ENCODE results near the gene ATP11A. TPM values are rescaled to one million over a fixed set of nuclear protein-coding genes. Genes with fewer than 3 reads are reported as not detected.

The ATP11A gene
- total and polyA plus RNA-seq, 10 of the 15 experiments (the other 5 are each of a cell fraction or from before 2014, with no cell fraction given) = 1.4 to 69.6 (median 14.4) TPM

DNA sequence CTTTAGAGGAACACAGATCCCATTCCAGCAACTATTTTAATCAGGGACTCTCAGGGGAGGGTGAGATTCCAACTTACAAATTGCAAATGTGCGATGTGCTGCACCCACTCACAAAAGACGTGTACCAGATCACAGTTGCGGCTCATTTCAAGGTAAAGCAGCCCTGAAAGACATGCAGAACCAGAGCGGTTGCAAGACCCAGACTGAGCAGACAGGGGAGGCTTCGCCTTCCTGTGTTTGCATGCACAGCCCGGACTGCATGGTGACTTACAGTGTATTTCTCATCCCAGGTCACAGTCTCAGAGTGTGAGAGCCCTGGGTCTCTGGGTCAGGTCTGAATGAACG is 84.6 kb downstream of the ATP11A start:
- ATAC-seq = no peak
- Histone ChIP-seq H3K9me3 (replicated peaks; ENCODE audit: control insufficient read depth, insufficient read depth, low read length) (no peaks in the 10 kb centered on the region), H4K20me1 (ENCODE audit: control insufficient read depth, insufficient read depth) (no peaks in the 10 kb centered on the region), H3K4me1 (ENCODE audit: control insufficient read depth, insufficient read depth, low read length) (no peaks in the 10 kb centered on the region), H3K4me3 (no peak overlapping the region), H3K36me3 (ENCODE audit: control insufficient read depth in 2 of 2, insufficient read depth in 2 of 2, low read length in 1 of 2) (peaks cover 0 to 9% of the 10 kb centered on the region in 2 experiments; a peak in 2 of 4 replicates), H3K79me2 (ENCODE audit: control insufficient read depth, insufficient read depth, low read length) (peaks cover 6% of the 10 kb centered on the region), H2AFZ (ENCODE audit: control insufficient read depth, low read depth, low read length) (no peak overlapping the region), H3K27me3 (replicated peaks in 1 of 2; ENCODE audit: control insufficient read depth in 2 of 2, insufficient read depth in 2 of 2, low read length in 1 of 2) (no peaks in the 10 kb centered on the region), H3K4me2 (ENCODE audit: control insufficient read depth, insufficient read depth) (no peak overlapping the region), H3K27ac (ENCODE audit: control insufficient read depth, insufficient read depth) (no peak overlapping the region), H3K9ac (ENCODE audit: control insufficient read depth, insufficient read depth, low read length) (no peak overlapping the region)
- intact Hi-C loops (cut with micrococcal nuclease; ENCODE audit: unreplicated experiment) = no loop called here
- DNase-seq (ENCODE audit: low read depth, low spot score) = no peak
- TF ChIP-seq, protein P1, sequence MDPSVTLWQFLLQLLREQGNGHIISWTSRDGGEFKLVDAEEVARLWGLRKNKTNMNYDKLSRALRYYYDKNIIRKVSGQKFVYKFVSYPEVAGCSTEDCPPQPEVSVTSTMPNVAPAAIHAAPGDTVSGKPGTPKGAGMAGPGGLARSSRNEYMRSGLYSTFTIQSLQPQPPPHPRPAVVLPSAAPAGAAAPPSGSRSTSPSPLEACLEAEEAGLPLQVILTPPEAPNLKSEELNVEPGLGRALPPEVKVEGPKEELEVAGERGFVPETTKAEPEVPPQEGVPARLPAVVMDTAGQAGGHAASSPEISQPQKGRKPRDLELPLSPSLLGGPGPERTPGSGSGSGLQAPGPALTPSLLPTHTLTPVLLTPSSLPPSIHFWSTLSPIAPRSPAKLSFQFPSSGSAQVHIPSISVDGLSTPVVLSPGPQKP (IDR thresholded peaks at IDR 0.05; ENCODE audit: low read depth, low read length) = no peak
- TF ChIP-seq MTA3 (IDR thresholded peaks at IDR 0.05; ENCODE audit: borderline replicate concordance, low read length) (no peak), SMAD5 (IDR thresholded peaks at IDR 0.05; ENCODE audit: low read depth) (no peak)
- ChIA-PET CTCF (no interaction called here), SMC1A (ENCODE audit: uncharacterized antibody, unreplicated experiment) (no interaction called here), POLR2A (no interaction called here), RAD21 (ENCODE audit: unreplicated experiment) (no interaction called here)
- in situ Hi-C loops (cut with MboI) = no loop called here
- no peak for FAIRE-seq
- 98% methylated on average over 7 of the region's 7 CpGs for WGBS (ENCODE audit: insufficient coverage, insufficient replicate concordance, low lambda C conversion rate, missing lambda C conversion rate)
- no TSS peak for BruUV-seq (replicated peaks)

DNA sequence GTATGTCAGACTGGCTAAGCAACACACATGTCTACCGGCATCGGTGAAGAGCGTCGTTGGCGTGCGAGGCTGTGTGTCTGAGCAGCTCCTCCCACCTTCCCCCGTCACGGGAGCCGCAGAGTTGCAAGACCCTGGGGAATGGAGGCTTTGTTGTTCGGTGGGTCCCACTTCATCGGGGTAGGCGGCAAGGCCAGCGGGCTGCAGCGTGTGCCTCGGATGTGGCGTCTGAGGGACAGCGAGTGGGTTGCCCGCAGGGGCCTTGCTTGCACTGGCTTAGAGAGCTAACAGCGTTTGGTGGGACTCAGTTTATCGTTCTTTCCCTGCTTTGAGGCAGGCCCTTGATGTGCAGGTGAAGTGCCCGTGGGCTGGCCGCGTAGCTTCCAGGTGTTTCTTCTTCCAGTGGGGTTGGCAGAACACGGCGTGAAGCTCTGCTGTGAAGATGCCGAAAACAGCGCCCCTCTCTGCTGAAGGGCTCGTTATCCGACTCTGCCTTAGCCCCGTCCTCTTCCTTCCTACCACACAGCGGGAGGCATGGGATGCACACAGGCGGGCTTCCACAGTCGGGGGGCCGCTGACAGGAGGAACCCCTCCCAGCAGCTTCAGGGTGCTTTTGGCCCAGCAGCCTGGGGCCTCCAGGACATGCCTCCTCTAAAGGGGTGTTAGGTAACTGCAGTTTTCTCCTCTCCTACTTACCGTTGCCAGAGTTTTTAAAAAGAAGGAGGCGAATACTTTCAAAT is 85.2 kb downstream of the ATP11A start:
- Histone ChIP-seq H3K9me3 (replicated peaks; ENCODE audit: control insufficient read depth, insufficient read depth, low read length) (no peaks in the 10 kb centered on the region), H3K4me2 (ENCODE audit: control insufficient read depth, insufficient read depth) (no peak overlapping the region), H3K9ac (ENCODE audit: control insufficient read depth, insufficient read depth, low read length) (no peak overlapping the region), H3K27ac (ENCODE audit: control insufficient read depth, insufficient read depth) (no peak overlapping the region), H4K20me1 (ENCODE audit: control insufficient read depth, insufficient read depth) (no peaks in the 10 kb centered on the region), H3K27me3 (replicated peaks in 1 of 2; ENCODE audit: control insufficient read depth in 2 of 2, insufficient read depth in 2 of 2, low read length in 1 of 2) (no peaks in the 10 kb centered on the region), H3K79me2 (ENCODE audit: control insufficient read depth, insufficient read depth, low read length) (peaks cover under 1% of the 10 kb centered on the region), H2AFZ (ENCODE audit: control insufficient read depth, low read depth, low read length) (no peak overlapping the region), H3K4me3 (no peak overlapping the region), H3K36me3 (ENCODE audit: control insufficient read depth in 2 of 2, insufficient read depth in 2 of 2, low read length in 1 of 2) (peaks cover 0 to 7% of the 10 kb centered on the region in 2 experiments; a peak in 2 of 4 replicates), H3K4me1 (ENCODE audit: control insufficient read depth, insufficient read depth, low read length) (no peaks in the 10 kb centered on the region; the same call in 1 of the 2 replicates)
- ChIA-PET SMC1A (ENCODE audit: uncharacterized antibody, unreplicated experiment) (no interaction called here), RAD21 (ENCODE audit: unreplicated experiment) (no interaction called here), CTCF (no interaction called here), POLR2A (no interaction called here)
- DNase-seq (ENCODE audit: low read depth, low spot score) (no peak), ATAC-seq (no peak), FAIRE-seq (no peak)
- 93% methylated on average over 36 of the region's 36 CpGs for WGBS (ENCODE audit: insufficient coverage, insufficient replicate concordance, low lambda C conversion rate, missing lambda C conversion rate)
- no TSS peak for BruUV-seq (replicated peaks)
- in situ Hi-C loops (cut with MboI) = no loop called here
- intact Hi-C loops (cut with micrococcal nuclease; ENCODE audit: unreplicated experiment) = no loop called here
- TF ChIP-seq, protein P2, sequence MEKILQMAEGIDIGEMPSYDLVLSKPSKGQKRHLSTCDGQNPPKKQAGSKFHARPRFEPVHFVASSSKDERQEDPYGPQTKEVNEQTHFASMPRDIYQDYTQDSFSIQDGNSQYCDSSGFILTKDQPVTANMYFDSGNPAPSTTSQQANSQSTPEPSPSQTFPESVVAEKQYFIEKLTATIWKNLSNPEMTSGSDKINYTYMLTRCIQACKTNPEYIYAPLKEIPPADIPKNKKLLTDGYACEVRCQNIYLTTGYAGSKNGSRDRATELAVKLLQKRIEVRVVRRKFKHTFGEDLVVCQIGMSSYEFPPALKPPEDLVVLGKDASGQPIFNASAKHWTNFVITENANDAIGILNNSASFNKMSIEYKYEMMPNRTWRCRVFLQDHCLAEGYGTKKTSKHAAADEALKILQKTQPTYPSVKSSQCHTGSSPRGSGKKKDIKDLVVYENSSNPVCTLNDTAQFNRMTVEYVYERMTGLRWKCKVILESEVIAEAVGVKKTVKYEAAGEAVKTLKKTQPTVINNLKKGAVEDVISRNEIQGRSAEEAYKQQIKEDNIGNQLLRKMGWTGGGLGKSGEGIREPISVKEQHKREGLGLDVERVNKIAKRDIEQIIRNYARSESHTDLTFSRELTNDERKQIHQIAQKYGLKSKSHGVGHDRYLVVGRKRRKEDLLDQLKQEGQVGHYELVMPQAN (conservative IDR thresholded peaks at IDR 0.05) = no peak
- TF ChIP-seq FOS (IDR thresholded peaks at IDR 0.05; ENCODE audit: borderline replicate concordance, extremely low read depth, insufficient read length) = no peak
- TF ChIP-seq, protein P3, sequence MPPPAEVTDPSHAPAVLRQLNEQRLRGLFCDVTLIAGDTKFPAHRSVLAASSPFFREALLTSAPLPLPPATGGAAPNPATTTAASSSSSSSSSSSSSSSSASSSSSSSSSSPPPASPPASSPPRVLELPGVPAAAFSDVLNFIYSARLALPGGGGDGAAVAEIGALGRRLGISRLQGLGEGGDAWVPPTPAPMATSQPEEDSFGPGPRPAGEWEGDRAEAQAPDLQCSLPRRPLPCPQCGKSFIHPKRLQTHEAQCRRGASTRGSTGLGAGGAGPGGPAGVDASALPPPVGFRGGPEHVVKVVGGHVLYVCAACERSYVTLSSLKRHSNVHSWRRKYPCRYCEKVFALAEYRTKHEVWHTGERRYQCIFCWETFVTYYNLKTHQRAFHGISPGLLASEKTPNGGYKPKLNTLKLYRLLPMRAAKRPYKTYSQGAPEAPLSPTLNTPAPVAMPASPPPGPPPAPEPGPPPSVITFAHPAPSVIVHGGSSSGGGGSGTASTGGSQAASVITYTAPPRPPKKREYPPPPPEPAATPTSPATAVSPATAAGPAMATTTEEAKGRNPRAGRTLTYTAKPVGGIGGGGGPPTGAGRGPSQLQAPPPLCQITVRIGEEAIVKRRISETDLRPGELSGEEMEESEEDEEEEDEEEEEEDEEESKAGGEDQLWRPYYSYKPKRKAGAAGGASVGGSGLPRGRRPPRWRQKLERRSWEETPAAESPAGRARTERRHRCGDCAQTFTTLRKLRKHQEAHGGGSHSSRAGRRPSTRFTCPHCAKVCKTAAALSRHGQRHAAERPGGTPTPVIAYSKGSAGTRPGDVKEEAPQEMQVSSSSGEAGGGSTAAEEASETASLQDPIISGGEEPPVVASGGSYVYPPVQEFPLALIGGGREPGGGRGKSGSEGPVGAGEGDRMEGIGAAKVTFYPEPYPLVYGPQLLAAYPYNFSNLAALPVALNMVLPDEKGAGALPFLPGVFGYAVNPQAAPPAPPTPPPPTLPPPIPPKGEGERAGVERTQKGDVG (CRISPR knock-in tag; IDR thresholded peaks at IDR 0.05) = no peak
- TF ChIP-seq CEBPB (IDR thresholded peaks at IDR 0.05; ENCODE audit: borderline replicate concordance in 1 of 2, low read depth in 2 of 2, low read length in 2 of 2) = no peak

Measured in GM12878 (cell line).